ENCODE results near the gene MSL2. TPM values are rescaled to one million over a fixed set of nuclear protein-coding genes. Genes with fewer than 3 reads are reported as not detected.
"Not testable (repeated sequence)": the region's sequence is repeated elsewhere in the genome, so short reads cannot be mapped to it uniquely, and the experiment has no call there.

MSL2 gene
- total and polyA plus RNA-seq, 4 donors, result 23.8 to 31.5 (median 27.4) TPM

DNA sequence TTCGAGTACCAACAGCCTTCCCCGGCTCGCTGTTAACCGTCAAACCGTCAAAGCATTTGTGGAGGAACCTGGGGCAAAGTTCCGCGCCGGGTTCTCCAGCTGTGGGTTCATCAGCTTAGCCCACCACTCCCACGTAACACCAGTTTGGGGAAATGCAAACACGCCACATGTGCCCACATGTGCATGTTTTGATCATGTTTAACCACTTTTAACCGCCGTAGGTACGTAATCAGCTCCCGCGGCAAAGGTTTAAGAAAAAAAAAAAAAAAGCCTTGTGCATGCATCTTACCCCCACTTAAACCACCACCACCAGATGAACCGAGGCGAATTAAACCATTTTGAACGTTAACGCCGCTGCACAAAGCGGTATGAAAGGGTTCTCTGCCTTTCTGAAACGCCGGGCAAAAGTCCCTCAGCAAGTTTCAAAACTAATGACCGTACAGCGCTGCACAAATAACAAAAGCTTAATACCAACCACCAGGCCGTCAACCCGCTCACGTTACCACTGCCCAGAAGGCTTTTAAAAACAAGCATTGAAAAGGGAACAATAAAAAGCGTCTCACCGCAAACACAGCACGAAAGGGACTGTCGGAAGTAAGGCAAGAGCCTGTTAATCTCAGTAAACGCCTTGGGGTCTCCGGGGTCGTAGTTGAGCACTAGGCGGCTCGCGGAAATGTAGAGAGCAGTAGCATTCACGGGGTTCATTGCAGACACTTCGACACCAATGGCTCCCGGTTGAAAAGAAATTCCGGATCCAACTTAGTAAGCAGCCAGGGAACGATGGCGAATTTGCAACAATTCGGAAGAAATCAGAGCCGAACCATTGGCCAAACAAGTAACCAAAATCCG lies 1.5 kb downstream of the MSL2 start:
- H3K4me3 ChIP-seq (ENCODE audit: low read depth, low read length), result peak overlapping the region; percentile 86
- H3K9me3 ChIP-seq (ENCODE audit: control insufficient read depth, insufficient read depth, low read length), result no peaks in the 10 kb centered on the region
- H3K4me1 ChIP-seq (ENCODE audit: control insufficient read depth, insufficient read depth, low read length), result peaks cover 15% of the 10 kb centered on the region
- no peaks in the 10 kb centered on the region for H3K36me3 ChIP-seq (ENCODE audit: control insufficient read depth, insufficient read depth, low read length)
- under 1% methylated on average over 47 of the region's 47 CpGs for WGBS (ENCODE audit: insufficient coverage)
- H3K27ac ChIP-seq (ENCODE audit: low read depth, low read length), result peak overlapping the region; percentile 99
- DNase-seq (ENCODE audit: low read depth in 4 of 6, low spot score in 6 of 6), result peak in 2 of 6 donors; percentile 57 to 58
- H3K27me3 ChIP-seq (ENCODE audit: control insufficient read depth, insufficient read depth, low read length), result no peaks in the 10 kb centered on the region

DNA sequence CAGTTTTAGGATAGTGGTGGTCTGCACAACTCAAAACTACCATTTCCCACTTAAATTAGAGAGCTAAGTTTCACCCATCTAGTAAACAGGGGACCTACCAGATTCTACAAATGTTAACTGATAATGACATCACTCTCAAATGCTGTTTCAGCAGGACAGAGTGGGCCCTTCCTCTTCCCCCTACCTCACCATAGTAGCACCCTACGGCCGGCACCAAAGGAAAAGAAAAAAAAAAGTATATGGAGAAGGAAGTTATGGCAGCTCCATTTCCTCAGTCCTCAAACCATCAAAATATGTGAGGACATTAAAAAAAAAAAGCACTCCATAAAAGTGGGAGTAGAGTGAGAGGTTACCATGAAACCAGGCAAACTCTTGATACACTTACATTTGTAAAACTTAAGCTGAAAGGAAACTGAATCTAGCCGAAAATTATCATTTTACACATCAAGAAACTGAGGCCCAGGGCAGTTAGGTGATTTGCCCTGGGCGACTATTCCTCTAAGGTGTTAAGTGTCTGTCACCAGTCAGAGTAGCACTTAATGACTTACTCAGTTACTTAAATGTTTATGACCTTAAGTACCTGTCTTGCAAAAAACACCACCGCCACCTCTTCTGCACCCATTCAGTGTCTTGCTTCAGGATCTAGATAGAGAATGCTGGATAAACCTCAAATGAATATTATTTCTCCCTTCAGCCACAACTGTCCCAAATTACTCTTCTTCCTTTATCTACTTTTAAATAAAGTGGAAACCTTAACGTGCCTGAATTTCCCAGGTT lies 2.7 kb downstream of the MSL2 start:
- no peak for DNase-seq (ENCODE audit: low read depth in 4 of 6, low spot score in 6 of 6)
- H3K36me3 ChIP-seq (ENCODE audit: control insufficient read depth, insufficient read depth, low read length), result no peaks in the 10 kb centered on the region
- no peaks in the 10 kb centered on the region for H3K9me3 ChIP-seq (ENCODE audit: control insufficient read depth, insufficient read depth, low read length)
- peak overlapping the region; percentile 99 for H3K27ac ChIP-seq (ENCODE audit: low read depth, low read length)
- peak overlapping the region; percentile 86 for H3K4me3 ChIP-seq (ENCODE audit: low read depth, low read length)
- no peaks in the 10 kb centered on the region for H3K27me3 ChIP-seq (ENCODE audit: control insufficient read depth, insufficient read depth, low read length)
- no CpG with 5 or more reads among the region's 6 CpGs for WGBS (ENCODE audit: insufficient coverage)
- peaks cover 15% of the 10 kb centered on the region for H3K4me1 ChIP-seq (ENCODE audit: control insufficient read depth, insufficient read depth, low read length)

DNA sequence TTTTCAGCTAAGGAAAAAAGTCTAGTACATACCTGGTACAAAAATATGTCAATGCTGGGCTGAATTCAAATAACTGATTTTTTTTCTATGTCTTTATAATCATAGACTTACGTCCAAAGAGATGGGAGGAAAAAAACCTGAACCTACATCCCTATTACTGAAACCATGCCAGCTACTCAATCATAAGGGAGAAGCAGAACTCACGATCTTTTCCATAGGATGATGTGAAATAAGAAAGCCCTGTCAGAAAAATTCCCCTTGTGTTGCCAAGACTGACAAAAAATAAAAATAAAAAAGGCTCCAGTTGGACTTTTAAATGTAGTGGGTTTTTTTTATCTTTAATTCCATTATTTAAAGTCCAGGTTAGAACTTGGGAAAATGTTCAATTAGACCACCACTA lies 3.3 kb downstream of the MSL2 start:
- Histone ChIP-seq H3K4me1 (ENCODE audit: control insufficient read depth, insufficient read depth, low read length) (peaks cover 15% of the 10 kb centered on the region), H3K36me3 (ENCODE audit: control insufficient read depth, insufficient read depth, low read length) (no peaks in the 10 kb centered on the region), H3K4me3 (ENCODE audit: low read depth, low read length) (peak overlapping the region; percentile 86), H3K9me3 (ENCODE audit: control insufficient read depth, insufficient read depth, low read length) (no peaks in the 10 kb centered on the region), H3K27me3 (ENCODE audit: control insufficient read depth, insufficient read depth, low read length) (no peaks in the 10 kb centered on the region), H3K27ac (ENCODE audit: low read depth, low read length) (peak overlapping the region; percentile 99)
- WGBS (ENCODE audit: insufficient coverage), result no CpG with 5 or more reads among the region's 2 CpGs
- DNase-seq (ENCODE audit: low read depth in 4 of 6, low spot score in 6 of 6), result no peak

DNA sequence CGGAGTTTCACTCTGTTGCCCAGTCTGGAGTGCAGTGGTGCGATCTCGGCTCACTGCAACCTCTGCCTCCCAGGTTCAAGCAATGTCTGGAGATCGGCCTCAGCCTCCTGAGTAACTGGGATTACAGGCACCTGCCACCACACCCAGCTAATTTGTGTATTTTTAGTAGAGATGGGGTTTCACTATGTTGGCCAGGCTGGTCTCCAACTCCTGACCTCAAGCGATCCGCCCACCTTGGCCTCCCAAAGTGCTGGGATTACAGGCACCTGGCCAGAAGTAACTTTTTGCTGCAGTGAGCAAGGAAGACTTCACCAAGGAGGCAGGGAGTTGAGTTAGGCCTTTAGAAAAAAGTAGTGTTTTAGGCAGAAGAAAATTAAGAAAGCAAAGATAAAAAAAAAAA lies 3.9 kb downstream of the MSL2 start:
- H3K36me3 ChIP-seq (ENCODE audit: control insufficient read depth, insufficient read depth, low read length); DNase-seq (ENCODE audit: low read depth in 4 of 6, low spot score in 6 of 6); H3K9me3 ChIP-seq (ENCODE audit: control insufficient read depth, insufficient read depth, low read length); H3K27me3 ChIP-seq (ENCODE audit: control insufficient read depth, insufficient read depth, low read length); H3K27ac ChIP-seq (ENCODE audit: low read depth, low read length): not testable (repeated sequence)
- H3K4me3 ChIP-seq (ENCODE audit: low read depth, low read length), result peak overlapping the region; percentile 86
- 44% methylated on average over 4 of the region's 6 CpGs for WGBS (ENCODE audit: insufficient coverage)
- peaks cover 15% of the 10 kb centered on the region for H3K4me1 ChIP-seq (ENCODE audit: control insufficient read depth, insufficient read depth, low read length)

DNA sequence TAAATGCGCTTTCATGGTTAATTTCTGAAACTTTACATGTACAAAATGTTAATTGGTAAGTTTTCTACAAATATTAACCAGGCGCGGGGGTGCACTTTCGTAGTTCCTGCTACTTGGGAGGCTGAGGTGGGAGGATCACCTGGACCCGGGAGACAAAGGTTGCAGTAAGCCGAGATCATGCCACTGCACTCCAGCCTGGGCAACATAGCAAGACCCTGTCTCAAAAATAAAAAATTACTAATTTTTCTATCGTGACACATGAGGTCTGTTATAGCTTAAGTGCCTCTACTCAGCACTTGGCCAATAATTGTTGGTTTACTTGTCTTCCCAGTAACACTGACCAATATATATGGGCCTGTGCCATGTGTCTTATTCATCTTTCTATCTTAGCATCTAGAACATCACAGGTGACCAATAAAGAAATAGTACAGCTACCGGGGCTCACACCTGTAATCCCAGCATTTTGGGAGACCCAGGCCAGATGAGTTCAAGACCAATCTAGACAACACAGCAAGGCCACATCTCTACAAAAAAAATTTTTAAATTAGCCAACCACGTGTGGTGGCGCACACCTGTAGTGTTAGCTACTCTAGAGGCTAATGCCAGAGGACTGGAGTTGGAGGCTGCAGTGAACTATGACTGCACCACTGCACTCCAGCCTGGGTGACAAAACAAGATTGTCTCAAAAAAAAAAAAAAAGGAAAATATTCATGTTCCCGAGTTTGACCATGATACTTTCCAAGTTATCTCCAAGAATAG lies 6.1 kb downstream of the MSL2 start:
- Histone ChIP-seq H3K27me3 (ENCODE audit: control insufficient read depth, insufficient read depth, low read length) (no peaks in the 10 kb centered on the region), H3K4me1 (ENCODE audit: control insufficient read depth, insufficient read depth, low read length) (peaks cover 11% of the 10 kb centered on the region), H3K27ac (ENCODE audit: low read depth, low read length) (no peak overlapping the region), H3K9me3 (ENCODE audit: control insufficient read depth, insufficient read depth, low read length) (no peaks in the 10 kb centered on the region), H3K36me3 (ENCODE audit: control insufficient read depth, insufficient read depth, low read length) (no peaks in the 10 kb centered on the region), H3K4me3 (ENCODE audit: low read depth, low read length) (no peak overlapping the region)
- DNase-seq (ENCODE audit: low read depth in 4 of 6, low spot score in 6 of 6), result no peak
- WGBS (ENCODE audit: insufficient coverage), result 95% methylated on average over 4 of the region's 11 CpGs

DNA sequence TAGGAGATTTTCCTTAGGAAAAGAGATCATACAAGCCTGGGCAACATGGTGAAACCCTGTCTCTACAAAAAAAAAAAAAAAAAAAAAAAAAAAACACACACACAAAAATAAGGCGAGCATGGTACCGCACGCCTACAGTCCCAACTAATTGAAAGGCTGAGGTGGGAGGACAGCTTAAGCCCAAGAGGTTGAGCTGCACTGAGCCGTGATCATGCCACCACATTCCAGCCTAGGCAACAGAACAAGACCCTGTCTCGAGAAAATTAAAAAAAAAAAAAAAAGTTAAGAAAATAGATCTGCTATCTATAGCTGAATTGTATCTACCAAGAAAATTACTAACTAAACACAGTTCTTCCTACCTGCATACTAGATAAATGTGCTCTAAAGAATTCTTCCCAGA lies 7.1 kb downstream of the MSL2 start:
- H3K27me3 ChIP-seq (ENCODE audit: control insufficient read depth, insufficient read depth, low read length), result no peaks in the 10 kb centered on the region
- peaks cover 11% of the 10 kb centered on the region for H3K4me1 ChIP-seq (ENCODE audit: control insufficient read depth, insufficient read depth, low read length)
- no CpG with 5 or more reads among the region's 5 CpGs for WGBS (ENCODE audit: insufficient coverage)
- no peak for DNase-seq (ENCODE audit: low read depth in 4 of 6, low spot score in 6 of 6)
- H3K27ac ChIP-seq (ENCODE audit: low read depth, low read length), result no peak overlapping the region
- no peaks in the 10 kb centered on the region for H3K36me3 ChIP-seq (ENCODE audit: control insufficient read depth, insufficient read depth, low read length)
- H3K9me3 ChIP-seq (ENCODE audit: control insufficient read depth, insufficient read depth, low read length), result no peaks in the 10 kb centered on the region
- H3K4me3 ChIP-seq (ENCODE audit: low read depth, low read length), result no peak overlapping the region

DNA sequence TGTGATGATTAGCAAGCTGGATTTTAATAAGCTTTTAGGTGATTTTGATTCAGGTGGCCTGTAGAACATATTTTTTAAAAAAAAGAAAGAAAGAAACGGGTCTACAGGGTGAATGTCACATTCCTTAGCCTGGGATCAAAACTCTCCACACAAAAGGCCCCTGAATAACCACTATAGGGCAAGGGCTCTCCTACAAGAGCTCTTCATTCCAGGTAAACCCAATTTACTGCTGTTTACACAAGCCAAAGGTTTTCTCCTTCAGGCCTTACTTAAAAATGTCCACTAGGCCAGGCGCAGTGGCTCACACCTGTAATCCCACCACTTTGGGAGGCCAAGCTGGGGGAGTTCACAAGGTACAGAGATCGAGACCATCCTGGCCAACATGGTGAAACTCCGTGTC lies 8.3 kb downstream of the MSL2 start:
- no peaks in the 10 kb centered on the region for H3K27me3 ChIP-seq (ENCODE audit: control insufficient read depth, insufficient read depth, low read length)
- H3K9me3 ChIP-seq (ENCODE audit: control insufficient read depth, insufficient read depth, low read length), result no peaks in the 10 kb centered on the region
- peaks cover 11% of the 10 kb centered on the region for H3K4me1 ChIP-seq (ENCODE audit: control insufficient read depth, insufficient read depth, low read length)
- H3K4me3 ChIP-seq (ENCODE audit: low read depth, low read length), result no peak overlapping the region
- no peak for DNase-seq (ENCODE audit: low read depth in 4 of 6, low spot score in 6 of 6)
- 100% methylated on average over 1 of the region's 4 CpGs for WGBS (ENCODE audit: insufficient coverage)
- H3K27ac ChIP-seq (ENCODE audit: low read depth, low read length), result no peak overlapping the region
- no peaks in the 10 kb centered on the region for H3K36me3 ChIP-seq (ENCODE audit: control insufficient read depth, insufficient read depth, low read length)

DNA sequence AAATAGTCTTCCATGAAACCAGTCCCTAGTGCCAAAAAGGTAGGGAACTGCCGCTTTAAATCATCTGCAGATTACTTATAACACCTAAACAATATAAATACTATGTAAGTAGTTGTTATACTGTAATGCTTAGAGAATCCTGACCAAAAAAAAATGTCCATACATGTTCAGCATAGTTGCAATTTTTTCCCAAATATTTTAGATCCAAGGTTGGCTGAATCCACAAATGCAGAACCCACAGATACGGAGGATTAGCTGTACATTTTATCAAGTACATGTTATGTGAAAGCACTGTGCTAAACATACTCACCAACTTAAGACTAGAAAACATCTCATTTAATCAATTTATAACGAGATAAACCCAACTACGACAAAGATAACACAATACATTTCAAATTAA lies 9.3 kb downstream of the MSL2 start:
- H3K9me3 ChIP-seq (ENCODE audit: control insufficient read depth, insufficient read depth, low read length), result no peaks in the 10 kb centered on the region
- DNase-seq (ENCODE audit: low read depth in 4 of 6, low spot score in 6 of 6), result no peak
- no peak overlapping the region for H3K4me3 ChIP-seq (ENCODE audit: low read depth, low read length)
- no peaks in the 10 kb centered on the region for H3K27me3 ChIP-seq (ENCODE audit: control insufficient read depth, insufficient read depth, low read length)
- no CpG with 5 or more reads among the region's 4 CpGs for WGBS (ENCODE audit: insufficient coverage)
- H3K4me1 ChIP-seq (ENCODE audit: control insufficient read depth, insufficient read depth, low read length), result peaks cover 9% of the 10 kb centered on the region
- H3K27ac ChIP-seq (ENCODE audit: low read depth, low read length), result no peak overlapping the region
- H3K36me3 ChIP-seq (ENCODE audit: control insufficient read depth, insufficient read depth, low read length), result no peaks in the 10 kb centered on the region

DNA sequence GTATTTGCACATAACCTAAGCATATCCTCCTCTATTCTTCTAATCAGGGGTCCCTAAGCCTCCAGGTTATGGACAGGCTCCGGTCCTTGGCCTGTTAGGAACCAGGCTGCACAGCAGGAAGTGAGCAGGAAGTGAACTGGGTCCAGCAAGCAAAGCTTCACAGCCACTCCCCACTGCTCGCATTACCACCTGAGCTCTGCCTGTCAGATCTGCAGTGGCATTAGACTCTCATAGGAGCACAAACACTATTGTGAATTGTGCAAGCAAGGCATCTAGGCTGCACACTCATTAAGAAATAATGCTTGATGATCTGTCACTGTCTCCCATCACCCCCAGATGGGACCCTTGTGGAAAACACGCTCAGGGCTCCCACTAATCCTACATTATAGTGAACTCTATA lies 9.8 kb downstream of the MSL2 start:
- 81% methylated on average over 2 of the region's 3 CpGs for WGBS (ENCODE audit: insufficient coverage)
- H3K36me3 ChIP-seq (ENCODE audit: control insufficient read depth, insufficient read depth, low read length), result no peaks in the 10 kb centered on the region
- DNase-seq (ENCODE audit: low read depth in 4 of 6, low spot score in 6 of 6), result peak in 1 of 6 donors; percentile 50
- H3K9me3 ChIP-seq (ENCODE audit: control insufficient read depth, insufficient read depth, low read length), result no peaks in the 10 kb centered on the region
- H3K27ac ChIP-seq (ENCODE audit: low read depth, low read length), result no peak overlapping the region
- H3K4me1 ChIP-seq (ENCODE audit: control insufficient read depth, insufficient read depth, low read length), result peaks cover 6% of the 10 kb centered on the region
- H3K4me3 ChIP-seq (ENCODE audit: low read depth, low read length), result no peak overlapping the region
- H3K27me3 ChIP-seq (ENCODE audit: control insufficient read depth, insufficient read depth, low read length), result no peaks in the 10 kb centered on the region

All from spinal cord (tissue), 10 donors.